Left cardiac atrium (tissue), 4 donors: ENCODE data around the gene LAMC3. TPM values are rescaled to one million over a fixed set of nuclear protein-coding genes. Genes with fewer than 3 reads are reported as not detected.
A peak's percentile ranks its signal among the peaks of the same experiment; 100 is the strongest.

Experiments used
- ATAC-seq, 2 donors: fragments of 200-7000 bp; cut with Tn5 transposase; one replicate each; pipeline ENCODE4 v1.9.1; 2020; ENCODE audit warnings: mild to moderate bottlenecking in 2 of 2, moderate library complexity in 2 of 2
- DNase-seq: peaks from one replicate; pipeline ENCODE4 v3.0.0-alpha.2; 2020
- intact Hi-C, 2 donors: fragments of 100-400 bp; cut with DNase I; formaldehyde crosslinking; loops; one replicate each; pipeline versions ENCODE4 v1.14.1 to v1.15.1; 2022 to 2023
- total RNA-seq, 2 donors: library from RNA; stranded (reverse); fragmentation: NEBNext Ultra II Directional; extraction: Animal tissue kit (Norgen Biotek cat#: 25700); gene quantifications; one replicate each; pipeline ENCODE4 v1.2.1, GENCODE V29; 2021
- donor health status: DM: no; HTN: yes; CAD: no.
- donor health status: DM: no; HTN: yes; CAD: no; lungs with severe emphysema.
- donor health status: DM: yes; HTN: yes; CAD: no.
- donor health status: Dilated cardiomyopathy.

LAMC3 gene
- total RNA-seq, 2 donors from 2014 or later: 0.29 to 1.1 TPM

GRCh38 chr9:131035548-131035947 lies 26.6 kb downstream of the LAMC3 start:
- ATAC-seq (no peak), DNase-seq (no peak)
- intact Hi-C loops: no loop called here

- intact Hi-C loops: no loop called here
- no peak for DNase-seq
- no peak for ATAC-seq
These were observed 27.1 kb downstream of the LAMC3 start for GRCh38 chr9:131036071-131036470.

GRCh38 chr9:131036529-131037334 lies 27.8 kb downstream of the LAMC3 start:
- intact Hi-C loops: no loop called here
- DNase-seq (peak; percentile 30), ATAC-seq (peak; percentile 66 to 75)

GRCh38 chr9:131037335-131038255 lies 28.6 kb downstream of the LAMC3 start:
- ATAC-seq (peak; percentile 55 to 65), DNase-seq (no peak)
- intact Hi-C loops: no loop called here

GRCh38 chr9:131038256-131039128 lies 29.5 kb downstream of the LAMC3 start:
- DNase-seq: no peak
- intact Hi-C loops: no loop called here
- no peak for ATAC-seq

- ATAC-seq: no peak
- no peak for DNase-seq
- intact Hi-C loops: no loop called here
These were observed 30.4 kb downstream of the LAMC3 start for GRCh38 chr9:131039129-131039954.

- intact Hi-C loops: no loop called here
- DNase-seq (no peak), ATAC-seq (no peak)
These were observed 33.7 kb downstream of the LAMC3 start for GRCh38 chr9:131042666-131043065.

- intact Hi-C loops: no loop called here
- no peak for DNase-seq
- no peak for ATAC-seq
These were observed 34.1 kb downstream of the LAMC3 start for GRCh38 chr9:131043087-131043486.

GRCh38 chr9:131043646-131044045 lies 34.7 kb downstream of the LAMC3 start:
- intact Hi-C loops: no loop called here
- no peak for DNase-seq
- no peak for ATAC-seq

- ATAC-seq (no peak), DNase-seq (no peak)
- intact Hi-C loops: loop anchor here in 1 of 2 donors (1.0 to 5.0 kb wide), 3 partner anchors 37 to 338 kb away; no protein-coding TSS in a partner anchor
These were observed 36.5 kb downstream of the LAMC3 start for GRCh38 chr9:131045300-131046092.

- ATAC-seq (no peak), DNase-seq (no peak)
These were observed 37.1 kb downstream of the LAMC3 start for GRCh38 chr9:131046093-131046380.

GRCh38 chr9:131046581-131047202 lies 37.7 kb downstream of the LAMC3 start:
- DNase-seq (peak; percentile 74), ATAC-seq (peak; percentile 84 to 91)
- intact Hi-C loops: loop anchor here in 1 of 2 donors (1.0 to 5.0 kb wide), 3 partner anchors 38 to 339 kb away; no protein-coding TSS in a partner anchor

More at GRCh38 chr9:131046093-131046380, 37.1 kb downstream of the LAMC3 start:
- intact Hi-C loops: loop anchor here in 1 of 2 donors (1.0 to 5.0 kb wide), 3 partner anchors 38 to 339 kb away; no protein-coding TSS in a partner anchor

GRCh38 chr9:131048332-131048731 lies 39.4 kb downstream of the LAMC3 start:
- DNase-seq (no peak), ATAC-seq (no peak)
- intact Hi-C loops: loop anchor here in 1 of 2 donors (5.0 kb wide), 2 partner anchors 186 to 341 kb away; no protein-coding TSS in a partner anchor

GRCh38 chr9:131048820-131049219 lies 39.8 kb downstream of the LAMC3 start:
- DNase-seq (no peak), ATAC-seq (no peak)
- intact Hi-C loops: loop anchor here in 1 of 2 donors (5.0 kb wide), 2 partner anchors 187 to 342 kb away; no protein-coding TSS in a partner anchor

GRCh38 chr9:131049829-131050715 lies 41.1 kb downstream of the LAMC3 start:
- ATAC-seq (no peak), DNase-seq (no peak)
- intact Hi-C loops: loop anchor here (5.0 to 10.0 kb wide), 3 partner anchors 188 to 343 kb away; no protein-coding TSS in a partner anchor

GRCh38 chr9:131050831-131051230 lies 41.9 kb downstream of the LAMC3 start:
- intact Hi-C loops: loop anchor here in 1 of 2 donors (10.0 kb wide), 1 partner anchor 284 kb away; no protein-coding TSS in a partner anchor
- ATAC-seq (no peak), DNase-seq (no peak)
